ENCODE data around the gene SLC12A2. TPM values are rescaled to one million over a fixed set of nuclear protein-coding genes. Genes with fewer than 3 reads are reported as not detected.

The SLC12A2 gene
- total RNA-seq, 1 donor from 2014 or later, result 24.6 TPM

DNA sequence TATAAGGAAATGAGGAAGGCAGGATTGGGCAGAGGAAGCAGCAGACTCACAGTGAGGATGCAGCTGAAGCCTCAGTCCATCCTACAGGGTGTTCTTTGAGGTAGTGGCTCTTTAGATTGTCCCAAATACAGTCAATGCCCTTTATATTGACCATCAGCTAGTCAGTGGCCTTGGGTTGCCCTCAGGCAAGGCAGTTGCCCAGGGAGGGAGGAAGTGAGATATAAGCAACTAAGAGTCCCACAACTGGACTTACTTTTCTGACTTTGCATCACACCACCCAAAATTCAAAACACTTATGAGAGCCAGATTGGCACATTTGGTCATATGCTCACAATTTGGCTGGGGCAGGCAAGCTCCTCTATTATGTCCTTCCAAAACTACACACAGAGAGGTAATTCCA is 9.4 kb upstream of the SLC12A2 start:
- DNase-seq (ENCODE audit: low spot score), result no peak
- H3K27ac ChIP-seq, result no peak overlapping the region
- H3K9me3 ChIP-seq (ENCODE audit: low read depth), result no peaks in the 10 kb centered on the region
- no peak overlapping the region for H3K4me3 ChIP-seq
- H3K4me1 ChIP-seq, result no peaks in the 10 kb centered on the region
- H3K36me3 ChIP-seq, result no peaks in the 10 kb centered on the region
- H3K4me3 Mint-ChIP-seq, result no peak overlapping the region
- peaks cover 3% of the 10 kb centered on the region for H3K36me3 Mint-ChIP-seq
- TF ChIP-seq, protein P1, sequence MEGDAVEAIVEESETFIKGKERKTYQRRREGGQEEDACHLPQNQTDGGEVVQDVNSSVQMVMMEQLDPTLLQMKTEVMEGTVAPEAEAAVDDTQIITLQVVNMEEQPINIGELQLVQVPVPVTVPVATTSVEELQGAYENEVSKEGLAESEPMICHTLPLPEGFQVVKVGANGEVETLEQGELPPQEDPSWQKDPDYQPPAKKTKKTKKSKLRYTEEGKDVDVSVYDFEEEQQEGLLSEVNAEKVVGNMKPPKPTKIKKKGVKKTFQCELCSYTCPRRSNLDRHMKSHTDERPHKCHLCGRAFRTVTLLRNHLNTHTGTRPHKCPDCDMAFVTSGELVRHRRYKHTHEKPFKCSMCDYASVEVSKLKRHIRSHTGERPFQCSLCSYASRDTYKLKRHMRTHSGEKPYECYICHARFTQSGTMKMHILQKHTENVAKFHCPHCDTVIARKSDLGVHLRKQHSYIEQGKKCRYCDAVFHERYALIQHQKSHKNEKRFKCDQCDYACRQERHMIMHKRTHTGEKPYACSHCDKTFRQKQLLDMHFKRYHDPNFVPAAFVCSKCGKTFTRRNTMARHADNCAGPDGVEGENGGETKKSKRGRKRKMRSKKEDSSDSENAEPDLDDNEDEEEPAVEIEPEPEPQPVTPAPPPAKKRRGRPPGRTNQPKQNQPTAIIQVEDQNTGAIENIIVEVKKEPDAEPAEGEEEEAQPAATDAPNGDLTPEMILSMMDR (IDR thresholded peaks at IDR 0.05), result no peak
- TF ChIP-seq EZH2 (IDR thresholded peaks at IDR 0.05), result no peak
- no peak for TF ChIP-seq EZH2phosphoT487 (IDR thresholded peaks at IDR 0.05)
- H3F3A ChIP-seq (ENCODE audit: low read depth), result no peaks in the 10 kb centered on the region
- H3K9me3 Mint-ChIP-seq, result no peaks in the 10 kb centered on the region
- no peak overlapping the region for H3K27ac Mint-ChIP-seq
- peaks cover 2% of the 10 kb centered on the region for H3K4me1 Mint-ChIP-seq
- H3K9ac ChIP-seq, result no peak overlapping the region
- H3K27me3 Mint-ChIP-seq (ENCODE audit: insufficient read depth, low read depth), result no peaks in the 10 kb centered on the region
- no peak overlapping the region for H2AFZ ChIP-seq (replicated peaks)
- H3K79me2 ChIP-seq (ENCODE audit: low read depth), result no peaks in the 10 kb centered on the region
- H3K27me3 ChIP-seq, result no peaks in the 10 kb centered on the region
- H3K4me2 ChIP-seq, result no peak overlapping the region
- H4K20me1 ChIP-seq (ENCODE audit: low read depth), result no peaks in the 10 kb centered on the region

DNA sequence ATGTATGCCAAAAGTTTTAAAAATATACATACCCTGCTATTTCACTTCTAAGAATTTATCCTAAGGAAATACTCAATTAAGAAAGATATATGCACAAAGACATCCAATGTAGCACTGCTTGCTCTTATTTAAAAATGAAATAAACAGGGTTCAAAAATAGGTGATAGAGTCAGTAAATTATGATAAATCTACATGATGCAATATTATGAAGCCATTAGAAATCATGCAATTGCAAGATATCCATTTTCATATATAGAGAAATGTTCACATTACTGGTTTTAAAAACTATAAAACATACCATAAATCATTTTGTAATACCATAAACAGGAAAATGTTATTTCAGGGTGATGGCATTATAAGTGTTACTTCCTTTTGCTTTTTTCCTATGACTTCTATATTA is 8.6 kb upstream of the SLC12A2 start:
- Histone ChIP-seq H3K27me3 (no peaks in the 10 kb centered on the region), H3K27ac (no peak overlapping the region), H3K4me1 (no peaks in the 10 kb centered on the region), H2AFZ (replicated peaks) (no peak overlapping the region), H3K4me2 (no peak overlapping the region), H4K20me1 (ENCODE audit: low read depth) (no peaks in the 10 kb centered on the region), H3K4me3 (no peak overlapping the region), H3K36me3 (no peaks in the 10 kb centered on the region), H3K9me3 (ENCODE audit: low read depth) (no peaks in the 10 kb centered on the region), H3K79me2 (ENCODE audit: low read depth) (no peaks in the 10 kb centered on the region), H3F3A (ENCODE audit: low read depth) (no peaks in the 10 kb centered on the region), H3K9ac (no peak overlapping the region)
- TF ChIP-seq, protein P1 (IDR thresholded peaks at IDR 0.05), result no peak
- TF ChIP-seq EZH2phosphoT487 (IDR thresholded peaks at IDR 0.05) (no peak), EZH2 (IDR thresholded peaks at IDR 0.05) (no peak)
- H3K36me3 Mint-ChIP-seq, result peaks cover 3% of the 10 kb centered on the region
- no peaks in the 10 kb centered on the region for H3K27me3 Mint-ChIP-seq (ENCODE audit: insufficient read depth, low read depth)
- DNase-seq (ENCODE audit: low spot score), result no peak
- no peak overlapping the region for H3K4me3 Mint-ChIP-seq
- H3K27ac Mint-ChIP-seq, result no peak overlapping the region
- peaks cover 4% of the 10 kb centered on the region for H3K4me1 Mint-ChIP-seq
- no peaks in the 10 kb centered on the region for H3K9me3 Mint-ChIP-seq

DNA sequence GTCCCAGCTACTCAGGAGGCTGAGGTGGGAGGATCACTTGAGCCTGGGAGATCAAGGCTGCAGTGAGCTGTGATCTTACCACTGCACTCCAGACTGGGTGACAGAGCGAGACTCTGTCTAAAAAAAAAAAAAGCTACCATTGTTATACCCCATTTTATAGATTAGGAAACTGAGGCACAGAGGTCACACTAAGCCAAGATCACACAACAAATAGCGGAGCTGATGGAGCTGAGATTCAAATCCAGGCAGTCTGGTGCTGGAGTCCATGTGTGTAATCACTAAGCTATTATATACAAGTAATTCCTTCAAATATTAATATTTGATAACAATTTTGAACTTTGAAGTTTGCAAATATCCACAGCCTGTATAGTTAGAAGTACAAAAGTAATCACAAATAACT is 6.0 kb upstream of the SLC12A2 start:
- no peaks in the 10 kb centered on the region for H3K9me3 ChIP-seq (ENCODE audit: low read depth)
- DNase-seq (ENCODE audit: low spot score), result no peak
- no peak overlapping the region for H3K4me3 Mint-ChIP-seq
- no peak overlapping the region for H3K27ac Mint-ChIP-seq
- H4K20me1 ChIP-seq (ENCODE audit: low read depth), result no peaks in the 10 kb centered on the region
- H3K4me1 Mint-ChIP-seq, result peaks cover 26% of the 10 kb centered on the region
- no peaks in the 10 kb centered on the region for H3K79me2 ChIP-seq (ENCODE audit: low read depth)
- no peak overlapping the region for H3K4me3 ChIP-seq
- no peaks in the 10 kb centered on the region for H3K27me3 Mint-ChIP-seq (ENCODE audit: insufficient read depth, low read depth)
- H2AFZ ChIP-seq (replicated peaks), result no peak overlapping the region
- no peak overlapping the region for H3K9ac ChIP-seq
- H3F3A ChIP-seq (ENCODE audit: low read depth), result peaks cover 3% of the 10 kb centered on the region
- peaks cover 6% of the 10 kb centered on the region for H3K36me3 Mint-ChIP-seq
- no peaks in the 10 kb centered on the region for H3K36me3 ChIP-seq
- no peak overlapping the region for H3K27ac ChIP-seq
- no peaks in the 10 kb centered on the region for H3K9me3 Mint-ChIP-seq
- H3K27me3 ChIP-seq, result no peaks in the 10 kb centered on the region
- H3K4me1 ChIP-seq, result peaks cover 3% of the 10 kb centered on the region
- TF ChIP-seq EZH2phosphoT487 (IDR thresholded peaks at IDR 0.05) (no peak), EZH2 (IDR thresholded peaks at IDR 0.05) (no peak)
- TF ChIP-seq, protein P1 (IDR thresholded peaks at IDR 0.05), result no peak
- H3K4me2 ChIP-seq, result no peak overlapping the region

Measured in neural progenitor cell (in vitro differentiated cells).